Activated B cell treated with CpG ODN at 0.5 μM for 24 hours (primary cell): Measurements from ENCODE around the gene GRM5. TPM values are rescaled to one million over a fixed set of nuclear protein-coding genes. Genes with fewer than 3 reads are reported as not detected.
"Not testable (repeated sequence)": the region's sequence is repeated elsewhere in the genome, so short reads cannot be mapped to it uniquely, and the experiment has no call there.

Source experiments
- ATAC-seq: fragments of 200-7000 bp; cut with Tn5 transposase; one replicate; pipeline ENCODE4 v1.10.0; 2021; ENCODE audit warnings: low read depth, mild to moderate bottlenecking, moderate library complexity
- CTCF ChIA-PET: fragments of 350-600 bp; sonication (Branson Sonifier 250); formaldehyde crosslinking; loops from one replicate; lab custom pipeline; 2021; ENCODE audit warnings: antibody characterized with exemption; lab: Charles Lee
- POLR2A ChIA-PET: fragments of 350-600 bp; sonication (Branson Sonifier 250); formaldehyde crosslinking; loops from one replicate; lab custom pipeline; 2021; ENCODE audit warnings: antibody characterized with exemption; lab: Charles Lee
- DNase-seq: peaks from one replicate; pipeline ENCODE4 v3.0.0; 2022
- H3K27ac Mint-ChIP-seq: one replicate; pipeline ENCODE4 v1.8.0; 2020; ENCODE audit warnings: mixed read lengths
- H3K27me3 Mint-ChIP-seq: one replicate; pipeline ENCODE4 v1.8.0; 2021; ENCODE audit warnings: mixed read lengths
- H3K36me3 Mint-ChIP-seq: one replicate; pipeline ENCODE4 v1.8.0; 2021; ENCODE audit warnings: low read depth, mixed read lengths
- H3K4me1 Mint-ChIP-seq: one replicate; pipeline ENCODE4 v1.8.0; 2021; ENCODE audit warnings: mixed read lengths
- H3K4me3 Mint-ChIP-seq: one replicate; pipeline ENCODE4 v1.8.0; 2020; ENCODE audit warnings: mild to moderate bottlenecking, mixed read lengths
- H3K9me3 Mint-ChIP-seq: one replicate; pipeline ENCODE4 v1.8.0; 2020; ENCODE audit warnings: mixed read lengths
- CTCF ChIP-seq: fragments of 200-600 bp; IDR thresholded peaks from one replicate; pipeline ENCODE4 v1.8.0; 2022; ENCODE audit warnings: antibody characterized with exemption, mild to moderate bottlenecking
- intact Hi-C: fragments of 100-400 bp; cut with micrococcal nuclease; formaldehyde crosslinking; loops from one replicate; pipeline ENCODE4 v1.15.1; 2024
- total RNA-seq: library from RNA; stranded (reverse); gene quantifications from 2 replicates; pipeline ENCODE4 v1.2.3, GENCODE V29; 2022

The GRM5 gene
- total RNA-seq, 1 donor from 2014 or later, result not detected

GRCh38 chr11:88475991-88476418 lies 589.8 kb downstream of the GRM5 start:
- intact Hi-C loops, result no loop called here
- H3K4me3 Mint-ChIP-seq, result no peak overlapping the region
- H3K9me3 Mint-ChIP-seq, result no peaks in the 10 kb centered on the region
- no peak for ATAC-seq
- TF ChIP-seq CTCF, result no peak
- H3K27ac Mint-ChIP-seq, result no peak overlapping the region
- POLR2A ChIA-PET, result no interaction called here
- H3K36me3 Mint-ChIP-seq, result no peaks in the 10 kb centered on the region
- H3K27me3 Mint-ChIP-seq, result no peaks in the 10 kb centered on the region
- DNase-seq, result no peak
- H3K4me1 Mint-ChIP-seq, result no peaks in the 10 kb centered on the region
- CTCF ChIA-PET, result no interaction called here

- Mint-ChIP-seq H3K27me3 (no peaks in the 10 kb centered on the region), H3K36me3 (no peaks in the 10 kb centered on the region), H3K4me3 (no peak overlapping the region), H3K9me3 (no peaks in the 10 kb centered on the region), H3K27ac (no peak overlapping the region), H3K4me1 (no peaks in the 10 kb centered on the region)
- DNase-seq (no peak), ATAC-seq (no peak)
- ChIA-PET POLR2A (no interaction called here), CTCF (no interaction called here)
- TF ChIP-seq CTCF, result no peak
- intact Hi-C loops, result no loop called here
These were observed 591.1 kb downstream of the GRM5 start for GRCh38 chr11:88474655-88475054.

GRCh38 chr11:88469561-88470225 lies 596.1 kb downstream of the GRM5 start:
- Mint-ChIP-seq H3K36me3 (no peaks in the 10 kb centered on the region), H3K4me3 (no peak overlapping the region), H3K4me1 (no peaks in the 10 kb centered on the region), H3K27me3 (no peaks in the 10 kb centered on the region), H3K27ac (no peak overlapping the region), H3K9me3 (no peaks in the 10 kb centered on the region)
- DNase-seq, result no peak
- no peak for ATAC-seq
- CTCF ChIA-PET, result no interaction called here
- POLR2A ChIA-PET, result no interaction called here
- no peak for TF ChIP-seq CTCF
- intact Hi-C loops, result no loop called here

GRCh38 chr11:88464528-88464927 lies 601.3 kb downstream of the GRM5 start:
- H3K4me1 Mint-ChIP-seq, result no peaks in the 10 kb centered on the region
- intact Hi-C loops, result no loop called here
- POLR2A ChIA-PET, result no interaction called here
- TF ChIP-seq CTCF, result no peak
- no peak for DNase-seq
- ATAC-seq, result no peak
- no peaks in the 10 kb centered on the region for H3K27me3 Mint-ChIP-seq
- no peak overlapping the region for H3K27ac Mint-ChIP-seq
- CTCF ChIA-PET, result no interaction called here
- no peaks in the 10 kb centered on the region for H3K36me3 Mint-ChIP-seq
- H3K9me3 Mint-ChIP-seq, result peaks cover 4% of the 10 kb centered on the region
- no peak overlapping the region for H3K4me3 Mint-ChIP-seq

GRCh38 chr11:88463301-88463700 lies 602.5 kb downstream of the GRM5 start:
- H3K4me1 Mint-ChIP-seq, DNase-seq, POLR2A ChIA-PET, H3K9me3 Mint-ChIP-seq, H3K4me3 Mint-ChIP-seq, H3K27me3 Mint-ChIP-seq, H3K36me3 Mint-ChIP-seq, intact Hi-C loops, ATAC-seq, CTCF ChIA-PET, H3K27ac Mint-ChIP-seq: not testable (repeated sequence)

GRCh38 chr11:88458047-88458446 lies 607.7 kb downstream of the GRM5 start:
- H3K27ac Mint-ChIP-seq, H3K27me3 Mint-ChIP-seq, H3K36me3 Mint-ChIP-seq, POLR2A ChIA-PET, H3K4me1 Mint-ChIP-seq, H3K4me3 Mint-ChIP-seq, H3K9me3 Mint-ChIP-seq, DNase-seq, CTCF ChIA-PET, ATAC-seq, intact Hi-C loops: not testable (repeated sequence)
